Esophagus (tissue), 2 donors: ENCODE results near the gene SEMA3D. TPM values are rescaled to one million over a fixed set of nuclear protein-coding genes. Genes with fewer than 3 reads are reported as not detected.

ENCODE experiments used
- H3K27ac ChIP-seq, 2 donors: one replicate each; pipeline ENCODE4 v1.5.1; 2013; ENCODE audit warnings: low read depth in 2 of 2, mild to moderate bottlenecking in 2 of 2, inconsistent platforms in 1 of 2, low read length in 1 of 2, moderate library complexity in 1 of 2
- H3K27me3 ChIP-seq, 2 donors: one replicate each; pipeline ENCODE4 v1.6.1; 2013; ENCODE audit warnings: low read length in 2 of 2, control low read depth in 1 of 2, mild to moderate bottlenecking in 1 of 2; ENCODE audit not compliant: insufficient read depth in 2 of 2, control insufficient read depth in 1 of 2
- H3K36me3 ChIP-seq, 2 donors: one replicate each; pipeline ENCODE4 v1.6.1; 2013; ENCODE audit warnings: low read length in 1 of 2; ENCODE audit not compliant: control insufficient read depth in 2 of 2, insufficient read depth in 2 of 2
- H3K4me1 ChIP-seq, 2 donors: one replicate each; pipeline ENCODE4 v1.6.1; 2013; ENCODE audit warnings: low read length in 1 of 2; ENCODE audit not compliant: control insufficient read depth in 2 of 2, insufficient read depth in 2 of 2
- H3K4me3 ChIP-seq, 2 donors: one replicate each; pipeline ENCODE4 v1.5.1; 2013; ENCODE audit warnings: low read length in 2 of 2, mild to moderate bottlenecking in 2 of 2, low read depth in 1 of 2, moderate library complexity in 1 of 2
- H3K9me3 ChIP-seq, 2 donors: one replicate each; pipeline ENCODE4 v1.6.1; 2013; ENCODE audit warnings: mild to moderate bottlenecking in 2 of 2, low read depth in 1 of 2, low read length in 1 of 2, moderate library complexity in 1 of 2; ENCODE audit not compliant: control insufficient read depth in 2 of 2, insufficient read depth in 1 of 2
- WGBS, 2 donors: extraction: QIAGEN DNeasy Blood & Tissue Kit; methylation state at CpG; one replicate each; pipeline ENCODE4 v1.1.7; 2013; 5-methylcytosine and 5-hydroxymethylcytosine counted together
- polyA plus RNA-seq, 2 donors: library from polyadenylated mRNA; stranded (reverse); fragments of 200-250 nt; gene quantifications; one replicate each; pipeline ENCODE4 v1.2.3, GENCODE V29; 2013
- donor health status: healthy with polysubstance abuse.
- donor health status: Bipolar disorder and iron deficiency.

The SEMA3D gene
- polyA plus RNA-seq, 2 donors: 0.04 to 0.08 TPM

GRCh38 chr7:84971360-84971759, 215.5 kb downstream of the SEMA3D start:
- Histone ChIP-seq H3K4me1 (no peaks in the 10 kb centered on the region), H3K27ac (no peak overlapping the region), H3K9me3 (no peaks in the 10 kb centered on the region), H3K4me3 (no peak overlapping the region), H3K36me3 (no peaks in the 10 kb centered on the region), H3K27me3 (no peaks in the 10 kb centered on the region)
- WGBS, 2 donors: 66 to 80% methylated on average over 1 of the region's 1 CpG

- Histone ChIP-seq H3K36me3 (no peaks in the 10 kb centered on the region), H3K9me3 (no peaks in the 10 kb centered on the region), H3K27me3 (no peaks in the 10 kb centered on the region), H3K4me3 (no peak overlapping the region), H3K27ac (no peak overlapping the region), H3K4me1 (no peaks in the 10 kb centered on the region)
Observed at GRCh38 chr7:84970670-84971069, 216.2 kb downstream of the SEMA3D start.

- WGBS, 2 donors: 38 to 72% methylated on average over 5 of the region's 5 CpGs
- Histone ChIP-seq H3K9me3 (no peaks in the 10 kb centered on the region), H3K27me3 (no peaks in the 10 kb centered on the region), H3K4me3 (no peak overlapping the region), H3K27ac (no peak overlapping the region), H3K36me3 (no peaks in the 10 kb centered on the region), H3K4me1 (no peaks in the 10 kb centered on the region)
Observed at GRCh38 chr7:84953234-84953633, 233.6 kb downstream of the SEMA3D start.

GRCh38 chr7:84950836-84951235, 236.0 kb downstream of the SEMA3D start:
- H3K4me1 ChIP-seq: no peaks in the 10 kb centered on the region
- no peaks in the 10 kb centered on the region for H3K9me3 ChIP-seq
- H3K27me3 ChIP-seq: no peaks in the 10 kb centered on the region
- H3K36me3 ChIP-seq: no peaks in the 10 kb centered on the region
- no peak overlapping the region for H3K4me3 ChIP-seq
- H3K27ac ChIP-seq: no peak overlapping the region

- Histone ChIP-seq H3K27ac (no peak overlapping the region), H3K9me3 (no peaks in the 10 kb centered on the region), H3K4me1 (no peaks in the 10 kb centered on the region), H3K27me3 (no peaks in the 10 kb centered on the region), H3K36me3 (no peaks in the 10 kb centered on the region), H3K4me3 (no peak overlapping the region)
- 78% methylated on average over 2 of the region's 2 CpGs for WGBS, 2 donors
Observed at GRCh38 chr7:84949501-84949900, 237.4 kb downstream of the SEMA3D start.

GRCh38 chr7:84949067-84949466, 237.8 kb downstream of the SEMA3D start:
- Histone ChIP-seq H3K4me3 (no peak overlapping the region), H3K4me1 (no peaks in the 10 kb centered on the region), H3K36me3 (no peaks in the 10 kb centered on the region), H3K27me3 (no peaks in the 10 kb centered on the region), H3K27ac (no peak overlapping the region), H3K9me3 (no peaks in the 10 kb centered on the region)
- 45 to 70% methylated on average over 1 of the region's 1 CpG for WGBS, 2 donors

- Histone ChIP-seq H3K4me1 (no peaks in the 10 kb centered on the region), H3K9me3 (no peaks in the 10 kb centered on the region), H3K27ac (no peak overlapping the region), H3K27me3 (no peaks in the 10 kb centered on the region), H3K36me3 (no peaks in the 10 kb centered on the region), H3K4me3 (no peak overlapping the region)
- 74 to 85% methylated on average over 2 of the region's 2 CpGs for WGBS, 2 donors
Observed at GRCh38 chr7:84948634-84949033, 238.2 kb downstream of the SEMA3D start.

GRCh38 chr7:84946549-84946948, 240.3 kb downstream of the SEMA3D start:
- no peaks in the 10 kb centered on the region for H3K4me1 ChIP-seq
- 81 to 88% methylated on average over 1 of the region's 1 CpG for WGBS, 2 donors
- H3K27me3 ChIP-seq: no peaks in the 10 kb centered on the region
- no peaks in the 10 kb centered on the region for H3K36me3 ChIP-seq
- H3K4me3 ChIP-seq: no peak overlapping the region
- H3K9me3 ChIP-seq: no peaks in the 10 kb centered on the region
- no peak overlapping the region for H3K27ac ChIP-seq
